SIG-M5 treated with dmso at 0.1 percent for 504 hours (cell line): Measurements from ENCODE around the gene KIAA0753.

ENCODE experiments used
- DNase-seq: peaks from one replicate; lab custom pipeline; 2025; ENCODE audit not compliant: unreplicated experiment; lab: John Stamatoyannopoulos, UW

KIAA0753 gene

DNA sequence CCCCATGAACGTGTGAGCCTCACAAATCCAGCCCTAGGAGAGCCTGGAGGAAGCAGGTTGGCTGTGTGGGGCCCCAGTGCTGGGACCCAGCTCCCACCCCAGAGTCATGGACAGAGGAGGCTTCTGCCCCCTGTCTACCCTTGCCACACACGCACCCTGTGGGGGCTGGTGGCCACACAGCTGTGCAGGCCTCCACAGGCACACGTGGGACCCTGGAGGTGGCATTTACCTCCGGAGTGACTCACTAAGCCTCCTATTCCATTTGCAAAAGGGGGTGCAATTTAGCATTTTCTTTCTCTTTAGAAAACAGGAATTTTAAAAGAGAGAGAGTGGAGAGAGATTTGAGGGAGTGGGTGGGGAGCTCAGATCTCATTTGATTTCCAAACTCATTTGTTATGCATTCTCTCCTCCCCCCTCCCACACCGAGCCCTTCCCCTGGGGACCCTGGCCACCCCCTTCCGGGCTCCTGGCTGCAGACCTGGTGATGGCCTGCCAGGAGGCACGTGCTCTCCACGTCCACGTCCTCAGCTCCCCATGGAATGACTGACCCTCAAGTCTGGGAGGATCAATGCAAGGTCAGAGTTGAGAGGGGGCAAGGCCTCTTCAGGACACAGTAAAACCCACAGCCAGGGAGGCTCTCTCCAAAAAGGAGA is 91.0 kb downstream of the KIAA0753 start:
- DNase-seq: no peak

DNA sequence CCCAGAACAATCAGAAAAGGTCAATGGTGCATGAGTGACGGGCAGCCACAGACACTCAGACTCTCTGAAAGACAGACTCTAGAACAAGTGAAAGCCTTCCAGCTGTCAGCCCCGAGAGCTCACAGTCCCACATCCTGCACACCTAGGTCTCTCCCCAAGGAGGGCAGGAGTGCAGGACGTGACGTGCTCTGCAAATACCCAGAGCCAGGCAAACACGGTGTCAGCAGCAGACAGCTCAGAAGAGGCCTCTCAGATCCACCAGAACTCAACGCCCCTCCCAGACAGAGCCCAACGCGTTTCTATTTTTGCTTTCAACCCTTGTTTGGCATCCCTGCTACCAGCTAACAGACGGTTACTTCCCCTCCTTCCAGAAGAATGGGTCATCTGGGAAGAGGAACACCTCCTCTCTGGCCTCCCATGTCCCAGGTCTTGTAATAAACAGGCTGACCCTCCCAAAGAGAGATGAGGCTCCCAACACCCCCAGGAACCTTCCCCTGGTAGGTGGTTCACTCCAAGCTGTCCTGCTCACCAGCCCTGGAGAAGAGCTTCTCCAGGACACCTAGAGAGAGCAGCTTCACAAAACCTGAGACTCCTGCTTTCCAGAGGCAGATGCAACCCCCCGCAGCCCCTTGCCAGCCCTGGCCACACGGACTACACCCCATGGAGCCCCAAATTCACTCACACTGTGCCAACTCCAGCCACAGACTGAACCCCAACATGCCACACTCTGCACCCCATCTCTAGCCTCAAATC is 91.8 kb downstream of the KIAA0753 start:
- no peak for DNase-seq

DNA sequence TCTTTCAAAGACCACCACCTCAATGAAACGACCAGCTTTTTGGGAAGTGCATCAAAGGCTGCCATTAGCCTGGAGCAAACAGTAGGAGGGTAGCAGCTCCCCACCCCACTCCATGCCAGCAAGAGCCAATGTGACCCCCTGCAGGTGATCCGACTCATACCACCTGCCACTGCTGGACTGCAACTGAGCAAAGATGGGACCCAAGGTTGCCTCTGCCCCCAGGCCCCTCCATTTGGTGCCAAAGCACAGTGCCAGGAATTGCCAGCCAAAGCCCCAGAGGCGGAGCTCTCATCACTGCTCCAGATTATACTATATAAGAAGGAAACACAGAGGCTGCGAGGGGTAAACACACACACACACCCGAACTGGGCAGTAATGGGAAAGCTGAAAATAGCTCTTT is 92.5 kb downstream of the KIAA0753 start:
- no peak for DNase-seq

DNA sequence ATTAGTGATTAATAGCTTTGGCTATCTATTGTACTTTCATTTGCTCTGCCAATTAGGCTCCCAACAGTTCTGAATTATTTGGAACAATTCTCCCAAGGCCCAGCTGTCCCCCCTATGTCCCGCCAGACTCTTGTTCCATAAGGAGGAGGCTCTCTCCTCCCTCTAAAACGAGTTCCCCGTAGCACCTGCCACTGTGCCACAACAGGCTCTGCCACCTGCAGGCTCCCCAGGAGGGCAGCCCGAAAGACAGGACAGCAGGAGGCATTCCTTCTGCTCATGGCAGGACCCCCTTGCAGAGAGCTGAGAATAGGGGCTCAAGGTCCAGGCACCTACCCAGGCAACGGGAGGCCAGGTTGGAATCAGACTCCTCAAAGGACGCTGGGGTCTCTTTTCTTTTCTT is 93.2 kb downstream of the KIAA0753 start:
- no peak for DNase-seq

DNA sequence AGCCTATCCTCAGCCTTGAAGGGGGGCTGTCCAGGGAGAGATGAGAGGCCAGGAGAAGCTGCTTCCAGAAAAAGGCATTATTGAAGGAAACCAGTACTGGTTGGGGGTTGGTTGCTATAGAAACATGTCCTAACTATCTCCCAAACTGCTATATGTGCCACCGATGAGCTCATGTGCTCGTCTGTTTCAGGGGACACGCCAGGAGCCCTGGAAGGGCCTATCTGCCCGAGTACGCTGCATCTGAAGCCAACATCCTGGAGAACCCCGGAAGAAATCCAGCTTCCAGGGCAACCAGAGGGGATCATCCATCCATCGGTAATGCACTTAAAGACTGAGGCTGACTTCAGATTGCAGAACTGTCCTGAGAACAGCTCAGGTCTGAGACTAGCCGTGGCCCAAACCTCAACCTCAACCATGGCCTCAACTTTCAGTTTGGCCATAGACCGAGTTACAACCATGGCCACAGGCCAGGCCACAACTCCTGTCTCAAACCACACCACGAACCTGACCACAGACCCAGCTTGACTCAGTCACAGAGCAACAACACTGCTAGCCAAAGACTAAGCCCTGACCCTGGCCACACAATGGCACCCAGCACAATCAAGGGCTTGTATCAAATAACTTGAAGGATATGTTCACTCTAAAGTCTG is 94.3 kb downstream of the KIAA0753 start:
- DNase-seq: no peak

DNA sequence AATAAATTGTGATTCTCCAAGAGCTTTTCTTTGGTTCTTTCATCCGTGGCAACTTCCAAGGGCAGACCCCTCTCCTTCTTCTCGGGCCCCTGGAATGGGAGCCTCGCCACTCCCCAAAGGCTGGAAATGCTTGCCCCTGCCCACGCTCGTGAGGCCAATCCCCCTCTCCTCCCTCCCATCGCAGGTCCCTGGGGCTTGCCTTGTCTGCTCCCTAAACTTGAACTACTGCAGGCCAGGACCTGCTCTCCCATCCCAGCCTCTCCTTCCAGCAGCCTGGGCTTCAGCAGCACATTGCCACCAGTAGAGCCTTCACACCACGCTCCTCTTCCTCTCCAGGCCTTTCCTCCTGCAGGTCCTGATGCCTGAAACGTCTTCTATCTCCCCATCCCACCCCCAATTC is 95.2 kb downstream of the KIAA0753 start:
- DNase-seq: no peak

DNA sequence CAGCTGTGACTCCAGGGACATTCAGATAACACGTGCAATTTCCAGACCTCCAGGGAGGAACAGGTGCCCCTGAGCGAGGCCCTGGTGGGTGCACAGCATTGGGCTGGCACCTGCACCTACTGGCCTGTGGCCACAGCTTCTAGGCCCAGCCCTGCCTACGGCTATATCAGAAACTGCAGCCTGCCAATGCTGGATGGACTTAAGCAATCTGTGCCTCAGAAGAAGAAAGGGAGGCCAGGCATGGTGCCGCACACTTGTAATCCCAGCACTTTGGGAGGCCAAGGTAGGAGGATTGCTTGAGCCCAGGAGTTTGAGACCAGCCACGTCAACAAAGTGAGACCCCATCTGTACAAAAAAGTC is 96.5 kb downstream of the KIAA0753 start:
- DNase-seq: no peak

DNA sequence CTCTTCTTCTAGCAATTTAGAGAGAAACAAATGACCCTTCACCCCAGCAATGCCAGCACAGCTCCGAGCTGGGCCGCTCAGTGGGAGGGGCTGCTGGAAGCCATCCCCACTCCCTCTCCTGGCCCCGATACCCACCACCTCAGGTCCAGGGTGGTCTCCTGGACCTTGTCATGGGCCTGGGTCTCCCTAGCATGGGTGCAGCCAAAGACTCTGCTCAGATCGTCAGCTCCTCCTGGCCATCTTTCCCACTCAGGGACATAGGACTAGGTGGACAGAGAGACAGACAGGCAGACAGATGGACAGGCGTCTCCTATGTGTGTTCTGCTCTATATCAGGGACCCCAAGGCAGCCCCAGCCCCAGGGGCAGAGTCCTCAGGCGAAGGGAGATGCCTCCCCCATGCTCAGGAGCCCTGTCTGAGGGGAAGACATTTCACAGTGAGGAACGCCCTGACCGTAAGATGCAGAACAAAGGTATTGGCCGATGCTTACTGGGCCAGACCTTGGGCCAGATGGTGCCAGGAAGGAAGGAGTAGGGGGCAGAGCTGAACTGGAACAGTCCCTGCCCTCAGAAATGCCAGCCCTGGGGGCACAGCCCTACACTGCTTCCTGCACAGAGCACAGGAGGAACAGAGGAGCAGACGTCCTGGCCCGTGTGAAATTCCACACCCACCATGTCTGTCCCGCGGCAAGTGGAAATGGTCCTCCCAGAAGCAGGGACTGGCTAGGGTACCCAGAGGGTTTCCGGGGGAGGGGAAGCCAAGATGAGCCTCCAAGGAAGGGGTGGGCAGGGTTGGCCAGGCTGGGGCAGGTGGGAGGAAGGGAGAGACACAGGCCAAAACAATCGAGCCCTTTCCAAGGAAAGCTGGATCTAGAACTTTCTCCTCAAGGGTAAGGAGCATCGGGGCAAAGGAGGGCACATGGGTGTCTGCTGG is 97.2 kb downstream of the KIAA0753 start:
- no peak for DNase-seq

DNA sequence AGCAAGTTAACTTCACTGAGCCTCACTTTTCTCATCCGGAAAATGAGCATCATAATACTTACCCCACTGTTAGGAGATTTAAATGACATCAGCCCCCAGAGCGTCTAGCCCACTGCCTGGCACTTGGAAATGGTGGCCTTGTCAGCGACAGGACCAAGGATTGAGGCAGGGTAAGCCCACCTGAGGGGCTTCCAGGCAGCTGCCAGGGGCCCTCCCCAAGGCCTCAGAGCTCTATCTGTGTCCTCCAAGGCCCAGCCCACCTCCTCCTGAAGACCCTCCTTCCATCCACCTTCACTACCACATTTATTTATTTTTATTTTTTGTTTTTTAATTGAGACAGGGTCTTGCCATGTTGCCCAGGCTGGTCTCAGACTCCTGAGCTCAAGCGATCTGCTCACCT is 97.9 kb downstream of the KIAA0753 start:
- DNase-seq: no peak

DNA sequence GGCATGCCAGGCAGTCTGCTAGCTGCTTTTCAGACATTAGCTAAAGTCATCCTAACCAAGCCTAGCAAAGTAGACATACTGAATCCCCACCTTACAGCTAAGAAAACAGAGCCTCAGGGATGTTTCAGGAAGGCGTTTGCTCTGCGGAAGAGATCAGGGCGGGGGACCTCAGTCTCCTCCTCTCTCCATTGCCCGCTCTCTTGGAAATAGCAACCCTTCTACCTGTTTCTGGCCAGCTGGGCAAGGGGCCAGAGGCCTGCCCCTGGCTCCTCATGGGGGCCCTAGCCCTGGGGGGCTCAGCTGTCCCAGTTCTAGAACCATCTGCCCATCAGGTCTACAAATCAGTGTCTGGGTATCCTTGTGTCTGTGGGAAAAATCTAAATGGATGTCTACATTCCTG is 98.6 kb downstream of the KIAA0753 start:
- DNase-seq: no peak

DNA sequence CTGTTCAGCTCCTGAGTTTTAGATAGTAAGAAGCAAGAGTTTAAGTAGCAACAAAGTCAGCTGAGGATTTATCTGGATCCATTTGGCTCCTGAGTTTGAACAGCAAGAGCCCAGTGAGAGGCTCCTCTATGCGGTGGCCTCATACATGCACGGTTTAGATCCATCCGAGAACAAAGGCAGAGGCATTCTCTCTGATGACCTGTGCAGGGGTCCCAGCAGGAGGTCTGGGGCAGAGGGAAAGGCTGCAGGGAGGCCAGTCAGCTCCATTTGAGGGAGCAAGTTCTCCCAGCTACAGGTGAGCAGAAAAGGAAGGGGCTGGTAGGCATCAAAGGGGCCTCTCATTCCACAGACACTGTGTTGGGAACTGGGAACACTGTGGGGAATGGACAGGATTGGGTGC is 100.6 kb downstream of the KIAA0753 start:
- no peak for DNase-seq

DNA sequence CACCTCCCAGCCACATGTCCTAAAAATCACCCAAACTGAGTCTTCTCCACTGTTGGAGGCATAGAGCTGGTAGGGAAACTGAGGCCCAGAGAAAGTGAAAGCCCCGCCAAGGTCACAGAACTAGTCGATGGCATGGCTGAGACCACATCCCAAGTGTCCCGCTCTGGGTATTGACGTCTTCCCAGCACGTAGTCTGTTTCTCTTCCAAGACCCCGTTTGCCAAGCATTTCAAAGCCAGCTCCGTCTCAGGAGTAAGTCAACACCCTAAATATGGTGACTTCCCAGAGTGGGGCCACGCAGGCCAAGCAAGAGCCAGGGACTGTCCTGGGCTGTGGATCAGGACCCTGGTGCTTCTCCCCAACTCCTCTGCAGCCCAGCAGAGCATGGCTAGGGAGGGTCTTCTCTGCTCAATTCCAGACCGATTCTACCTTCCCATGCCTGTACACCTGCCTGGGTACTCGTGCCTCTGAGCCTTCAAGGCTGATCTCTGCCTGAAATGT is 103.9 kb downstream of the KIAA0753 start:
- no peak for DNase-seq

DNA sequence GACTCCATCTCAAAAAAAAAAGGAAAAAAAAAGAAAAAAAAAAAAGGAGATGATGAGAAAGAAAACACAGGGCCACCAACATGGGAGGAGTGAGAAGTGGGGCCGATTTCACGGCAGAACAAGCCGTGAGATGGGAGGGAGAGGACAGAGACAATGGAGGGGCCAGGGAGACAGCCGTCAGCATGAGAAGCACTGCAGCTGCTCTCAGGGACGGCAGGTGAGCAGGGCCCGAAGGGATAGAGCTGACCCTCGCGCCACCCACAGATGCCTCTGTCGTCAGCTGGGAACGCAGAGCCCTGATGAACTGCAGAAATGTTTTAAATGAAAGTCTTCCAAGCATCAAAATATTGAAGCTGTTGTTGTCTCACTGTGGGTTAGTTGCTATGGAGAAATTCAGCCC is 104.5 kb downstream of the KIAA0753 start:
- DNase-seq: no peak

DNA sequence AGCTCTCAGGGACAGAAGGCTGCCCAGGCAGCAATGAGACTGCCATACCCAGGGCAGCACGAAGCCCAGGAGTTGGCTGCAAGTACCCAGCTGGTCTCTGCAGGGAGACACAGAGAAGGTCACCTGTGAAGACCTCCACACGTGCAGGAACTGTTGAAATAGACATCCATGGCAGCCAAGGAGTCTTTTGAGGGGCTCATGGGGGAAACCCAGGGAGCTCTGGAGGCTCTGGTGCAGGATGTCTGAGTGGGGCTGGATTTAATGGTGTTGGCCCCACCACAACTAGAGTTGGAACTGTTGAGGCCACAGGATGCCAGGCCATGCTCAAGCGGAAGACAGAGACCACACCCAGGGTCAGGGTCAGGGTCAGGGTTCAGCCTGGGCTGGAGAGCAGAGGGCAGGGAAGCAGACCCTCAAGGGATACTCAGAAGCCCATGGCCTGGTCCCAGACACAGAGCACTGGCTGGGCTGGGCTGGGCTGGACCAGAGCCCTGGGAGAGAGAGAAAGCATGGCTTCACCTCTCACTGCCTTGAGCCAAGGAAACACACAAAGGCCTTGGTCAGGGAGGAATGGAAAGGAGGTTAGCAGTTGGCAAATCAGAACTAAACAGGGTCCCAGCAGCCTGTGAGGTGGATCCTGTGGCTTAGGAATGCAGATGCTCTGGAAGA is 105.5 kb downstream of the KIAA0753 start:
- no peak for DNase-seq

DNA sequence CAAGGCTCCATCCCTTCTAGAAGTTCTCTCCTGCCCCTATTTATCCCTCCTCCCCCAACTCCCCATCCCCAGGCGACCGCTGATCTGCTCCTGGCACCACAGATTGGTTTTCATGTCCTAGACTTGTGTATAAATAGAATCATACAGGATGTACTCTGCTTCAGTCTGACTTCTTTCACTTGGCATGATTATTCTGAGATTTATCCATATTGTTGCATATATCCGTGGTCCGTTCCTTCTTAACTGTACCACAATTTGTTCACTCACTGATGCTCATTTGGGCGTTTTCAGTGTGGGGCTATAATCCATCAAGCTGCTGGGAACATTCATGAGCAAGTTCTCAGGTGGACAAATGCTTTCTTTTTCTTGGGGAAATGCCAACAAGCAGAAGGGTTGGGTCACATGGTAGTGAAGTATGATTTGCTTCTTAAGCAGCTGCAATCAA is 108.0 kb downstream of the KIAA0753 start:
- DNase-seq: no peak

DNA sequence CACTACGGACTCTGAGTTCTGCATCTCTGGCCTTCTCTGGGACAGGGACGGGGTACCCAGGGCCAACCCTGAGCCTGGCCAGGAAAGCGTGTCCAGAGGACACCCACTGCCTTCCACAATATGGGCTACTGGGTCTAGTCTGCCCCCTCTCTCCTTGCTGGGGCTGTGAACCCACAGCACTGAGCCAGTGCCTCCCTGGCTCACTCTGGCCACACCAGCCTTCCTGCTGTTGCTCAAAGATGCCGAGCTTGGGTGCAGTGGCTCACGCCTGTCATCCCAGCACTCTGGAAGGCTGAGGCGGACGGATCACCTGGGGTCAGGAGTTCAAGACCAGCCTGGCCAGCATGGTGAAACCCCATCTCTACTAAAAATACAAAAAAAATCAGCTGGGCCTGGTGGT is 108.9 kb downstream of the KIAA0753 start:
- no peak for DNase-seq

DNA sequence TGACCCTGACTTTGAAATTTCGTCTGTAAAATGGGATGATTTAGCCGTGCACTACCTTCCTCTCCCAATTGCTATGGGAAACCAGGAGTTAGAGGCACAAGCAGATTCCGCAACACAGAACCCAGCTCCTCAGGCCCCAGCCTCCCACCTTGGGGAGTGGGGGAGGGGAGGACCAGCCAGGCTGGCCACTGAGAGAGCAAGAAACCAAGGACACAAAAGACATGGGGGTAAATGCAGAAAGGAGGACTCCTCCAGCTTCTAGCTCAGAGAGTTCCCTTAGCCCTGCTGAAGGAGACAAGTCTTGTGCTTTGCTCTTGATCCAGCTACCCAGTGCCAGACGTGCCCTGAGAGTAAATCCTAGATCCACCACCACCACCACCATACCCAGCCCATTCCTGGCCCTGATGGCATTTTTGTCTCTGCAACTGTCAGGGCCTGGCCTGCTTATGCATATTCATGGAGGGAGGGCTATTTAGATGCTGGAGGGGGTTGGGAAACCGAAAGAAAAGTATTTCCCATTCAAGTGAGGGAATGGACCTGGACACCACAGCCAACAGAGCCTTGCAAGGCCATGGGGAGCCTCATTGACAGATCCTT is 110.1 kb downstream of the KIAA0753 start:
- DNase-seq: no peak

DNA sequence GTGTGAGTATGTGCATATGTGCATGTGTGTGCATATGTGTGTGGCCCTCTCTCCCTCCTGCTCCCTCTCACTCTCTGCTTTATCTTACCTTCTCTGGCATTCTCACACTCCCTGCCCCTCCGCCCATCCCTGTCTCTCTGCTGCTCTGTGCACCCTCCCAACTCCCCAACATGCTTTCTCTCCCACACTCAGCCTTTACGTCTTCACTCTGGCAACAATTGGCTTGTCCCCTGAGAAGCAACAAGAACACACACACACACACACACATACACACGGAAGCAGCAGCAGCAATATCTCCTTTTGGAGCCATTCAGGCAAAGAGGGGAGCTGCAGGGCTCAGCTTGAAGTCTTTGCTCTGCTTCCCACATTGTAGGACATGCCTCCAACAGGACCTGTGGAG is 112.0 kb downstream of the KIAA0753 start:
- no peak for DNase-seq
